GM12891 (cell line): ENCODE data around the gene SNRNP70.
"Not testable (repeated sequence)": the region's sequence is repeated elsewhere in the genome, so short reads cannot be mapped to it uniquely, and the experiment has no call there.

ENCODE experiments used
- PAX5 ChIP-seq: IDR thresholded peaks from 2 replicates; pipeline ENCODE4 v1.6.1; 2011; ENCODE audit warnings: low read length, moderate library complexity, mild to moderate bottlenecking; ENCODE audit not compliant: insufficient read depth, severe bottlenecking
- POLR2A ChIP-seq: IDR thresholded peaks from 2 replicates; pipeline ENCODE4 v1.6.1; 2011; ENCODE audit warnings: low read depth, low read length, control low read depth
- POLR2AphosphoS5 ChIP-seq: IDR thresholded peaks from 2 replicates; pipeline ENCODE4 v1.6.1; 2011; ENCODE audit warnings: low read depth, low read length, control low read depth
- POU2F2 ChIP-seq: IDR thresholded peaks from 2 replicates; pipeline ENCODE4 v1.6.1; 2011; ENCODE audit warnings: low read depth, mild to moderate bottlenecking, control low read depth, low read length, moderate library complexity

DNA sequence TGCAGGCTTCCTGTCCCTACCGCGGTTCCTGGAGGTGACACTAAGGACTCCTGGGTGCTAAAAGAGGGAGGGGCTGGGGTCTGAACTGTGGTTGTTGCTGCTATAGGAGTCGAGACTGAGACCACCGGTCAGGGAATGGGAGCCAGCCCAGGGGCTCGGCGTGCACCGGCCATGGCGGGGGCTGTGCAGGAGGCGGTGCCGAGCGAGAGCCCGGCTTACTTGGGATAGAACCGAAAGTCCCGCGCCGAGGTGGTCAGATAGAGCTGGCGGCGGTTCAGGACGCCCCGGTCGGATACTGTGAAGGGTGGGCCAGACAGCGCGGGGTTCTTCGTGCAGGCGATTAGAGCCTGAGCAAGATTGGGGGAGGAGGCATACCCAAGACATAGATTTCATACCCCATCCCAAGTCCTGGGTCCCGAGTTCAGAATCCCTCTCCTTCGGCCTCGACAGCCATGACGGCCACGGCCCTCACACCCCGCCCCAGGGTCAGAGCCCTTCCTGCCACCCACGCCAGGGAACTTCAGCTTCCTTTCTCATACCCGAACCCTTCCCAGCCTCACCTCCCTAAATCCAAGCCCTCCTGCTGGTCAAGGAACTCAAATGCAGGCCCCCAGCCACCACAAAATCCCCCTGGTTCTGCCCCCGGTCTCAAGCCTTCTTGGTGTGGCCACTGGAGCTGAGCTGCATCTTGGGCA is 28.2 kb upstream of the SNRNP70 start:
- TF ChIP-seq POLR2A, PAX5, POU2F2, POLR2AphosphoS5: not testable (repeated sequence)
